OCI-LY7 (cell line): ENCODE measurements around the gene EIF4G3. TPM values are rescaled to one million over a fixed set of nuclear protein-coding genes. Genes with fewer than 3 reads are reported as not detected.

Experiments
- BruUV-seq: library from RNA; stranded (reverse); fragments of 400-500 nt; replicated peaks from 2 replicates; lab custom pipeline; 2021; lab: Mats Ljungman, UMichigan
- CTCF ChIA-PET: fragments of 300-600 bp; sonication (Branson Sonifier 250); formaldehyde crosslinking; loops from one replicate; lab custom pipeline; 2022; ENCODE audit warnings: antibody characterized with exemption; ENCODE audit not compliant: unreplicated experiment; lab: Charles Lee
- POLR2A ChIA-PET: fragments of 300-600 bp; sonication (Branson Sonifier 250); formaldehyde crosslinking; loops from one replicate; lab custom pipeline; 2022; ENCODE audit warnings: antibody characterized with exemption; lab: Charles Lee
- DNase-seq: peaks from one replicate; pipeline ENCODE4 v3.0.0-alpha.2; 2015; ENCODE audit warnings: low spot score
- H2AFZ ChIP-seq: fragments of 200-600 bp; sonication (generic), shearing (Covaris generic); 2 replicates; pipeline ENCODE4 v1.6.1; 2014; ENCODE audit warnings: mild to moderate bottlenecking, antibody characterized with exemption, low read length, moderate library complexity
- H3K27ac ChIP-seq: fragments of 200-600 bp; sonication (generic); 2 replicates; pipeline ENCODE4 v1.5.1; 2014; ENCODE audit warnings: mixed run types, low read depth, mild to moderate bottlenecking, moderate library complexity, low read length, inconsistent platforms; ENCODE audit not compliant: poor library complexity, severe bottlenecking
- H3K36me3 ChIP-seq: fragments of 200-600 bp; sonication (generic); 2 replicates; pipeline ENCODE4 v1.6.1; 2014; ENCODE audit warnings: mild to moderate bottlenecking, antibody characterized with exemption, low read length, moderate library complexity, mixed read lengths; ENCODE audit not compliant: insufficient read depth
- H3K4me1 ChIP-seq: fragments of 200-600 bp; sonication (generic); 2 replicates; pipeline ENCODE4 v1.5.1; 2014; ENCODE audit warnings: mild to moderate bottlenecking, low read length; ENCODE audit not compliant: insufficient read depth, poor library complexity, severe bottlenecking
- H3K4me2 ChIP-seq: fragments of 200-600 bp; sonication (generic); 2 replicates; pipeline ENCODE4 v1.6.1; 2014; ENCODE audit warnings: mild to moderate bottlenecking, low read length
- H3K4me3 ChIP-seq: fragments of 200-600 bp; sonication (generic); 2 replicates; pipeline ENCODE4 v1.5.1; 2014; ENCODE audit warnings: mild to moderate bottlenecking, low read depth, low read length; ENCODE audit not compliant: poor library complexity, severe bottlenecking
- H3K79me2 ChIP-seq: fragments of 200-600 bp; sonication (generic); 2 replicates; pipeline ENCODE4 v1.6.1; 2016; ENCODE audit warnings: low read depth, mild to moderate bottlenecking, low read length, moderate library complexity, mixed read lengths; ENCODE audit not compliant: insufficient read depth
- H3K9me2 ChIP-seq: fragments of 200-600 bp; sonication (generic); 2 replicates; pipeline ENCODE4 v1.6.1; 2016; ENCODE audit warnings: mild to moderate bottlenecking, low read length, mixed read lengths; ENCODE audit not compliant: insufficient read depth
- H3K9me3 ChIP-seq: fragments of 200-600 bp; sonication (generic); 2 replicates; pipeline ENCODE4 v1.6.1; 2014; ENCODE audit warnings: mild to moderate bottlenecking, mixed run types, low read length, mixed read lengths
- H4K20me1 ChIP-seq: fragments of 200-600 bp; sonication (generic); 2 replicates; pipeline ENCODE4 v1.6.1; 2014; ENCODE audit warnings: mild to moderate bottlenecking, antibody characterized with exemption, low read length, moderate library complexity, mixed read lengths; ENCODE audit not compliant: insufficient read depth
- CTCF ChIP-seq: fragments of 200-600 bp; sonication (generic); conservative IDR thresholded peaks from 2 replicates; pipeline ENCODE4 v1.5.1; 2014; ENCODE audit warnings: mild to moderate bottlenecking, antibody characterized with exemption, low read length, moderate library complexity, mixed read lengths
- EZH2phosphoT487 ChIP-seq: fragments of 200-600 bp; sonication (generic); IDR thresholded peaks from 2 replicates; pipeline ENCODE4 v1.6.1; 2018; ENCODE audit warnings: low read depth, borderline replicate concordance, mild to moderate bottlenecking, mixed run types, antibody characterized with exemption, low read length, moderate library complexity, mixed read lengths
- intact Hi-C: fragments of 100-400 bp; cut with micrococcal nuclease; formaldehyde crosslinking; loops from one replicate; pipeline ENCODE4 v1.10.0; 2022; ENCODE audit not compliant: unreplicated experiment
- total RNA-seq, 2 experiments: library from RNA; depleted of rRNA in 1 of 2; stranded (reverse); fragments of >200 nt in 1 of 2; shearing (Covaris generic) in 1 of 2; gene quantifications; 2 replicates each; pipeline ENCODE4 v1.2.3, GENCODE V29; 2014 to 2022

The EIF4G3 gene
- total RNA-seq, 2 experiments from 2014 or later = 28.5 to 62.1 TPM

DNA sequence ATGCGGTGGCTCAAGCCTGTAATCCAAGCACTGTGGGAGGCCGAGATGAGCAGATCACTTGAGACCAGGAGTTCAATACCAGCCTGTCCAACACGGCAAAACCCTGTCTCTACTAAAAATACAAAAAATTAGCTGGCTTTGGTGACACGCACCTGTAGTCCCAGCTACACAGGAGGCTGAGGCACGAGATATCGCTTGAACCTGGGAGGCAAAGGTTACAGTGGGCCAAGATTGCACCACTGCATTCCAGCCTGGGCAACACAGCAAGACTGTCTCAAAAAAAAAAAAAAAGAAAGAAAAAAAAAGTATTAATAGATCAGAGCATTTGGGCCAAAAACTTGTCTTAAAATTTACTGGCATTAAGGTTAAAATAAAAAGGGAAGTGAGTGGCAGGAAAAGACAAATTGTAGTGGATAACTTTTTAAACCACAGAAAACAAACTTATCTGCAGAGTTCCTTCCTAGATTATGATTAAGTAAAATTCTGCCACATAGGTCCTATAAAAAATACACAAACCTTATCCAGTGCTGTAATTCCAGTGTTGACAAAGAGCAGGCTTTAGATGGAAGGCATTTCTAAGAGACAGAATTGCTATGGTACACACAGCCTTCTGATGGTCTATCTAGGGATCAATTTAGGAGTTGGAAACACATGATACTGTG lies 53.3 kb downstream of the EIF4G3 start:
- Histone ChIP-seq H3K36me3 (peaks cover 24% of the 10 kb centered on the region), H3K27ac (no peak overlapping the region), H4K20me1 (no peaks in the 10 kb centered on the region), H3K4me3 (no peak overlapping the region), H3K4me2 (no peak overlapping the region), H3K9me3 (no peaks in the 10 kb centered on the region), H3K79me2 (no peaks in the 10 kb centered on the region), H3K9me2 (no peaks in the 10 kb centered on the region), H3K4me1 (no peaks in the 10 kb centered on the region), H2AFZ (no peak overlapping the region)
- BruUV-seq = no TSS peak
- CTCF ChIA-PET = no interaction called here
- POLR2A ChIA-PET = no interaction called here
- no peak for DNase-seq
- TF ChIP-seq CTCF (no peak), EZH2phosphoT487 (no peak)
- intact Hi-C loops = no loop called here

GRCh38 chr1:21121764-21122471 lies 54.8 kb downstream of the EIF4G3 start:
- Histone ChIP-seq H3K9me2 (no peaks in the 10 kb centered on the region), H3K4me1 (no peaks in the 10 kb centered on the region), H4K20me1 (no peaks in the 10 kb centered on the region), H3K4me3 (no peak overlapping the region), H2AFZ (no peak overlapping the region), H3K9me3 (no peaks in the 10 kb centered on the region), H3K27ac (no peak overlapping the region), H3K4me2 (no peak overlapping the region), H3K36me3 (peaks cover 24% of the 10 kb centered on the region), H3K79me2 (no peaks in the 10 kb centered on the region)
- CTCF ChIA-PET = no interaction called here
- intact Hi-C loops = no loop called here
- TF ChIP-seq EZH2phosphoT487 (no peak), CTCF (no peak)
- no peak for DNase-seq
- POLR2A ChIA-PET = interaction anchor here (0.6 kb wide), 1 partner anchor 83 kb away, joined by 3 read pairs; no protein-coding TSS in a partner anchor
- BruUV-seq = no TSS peak

DNA sequence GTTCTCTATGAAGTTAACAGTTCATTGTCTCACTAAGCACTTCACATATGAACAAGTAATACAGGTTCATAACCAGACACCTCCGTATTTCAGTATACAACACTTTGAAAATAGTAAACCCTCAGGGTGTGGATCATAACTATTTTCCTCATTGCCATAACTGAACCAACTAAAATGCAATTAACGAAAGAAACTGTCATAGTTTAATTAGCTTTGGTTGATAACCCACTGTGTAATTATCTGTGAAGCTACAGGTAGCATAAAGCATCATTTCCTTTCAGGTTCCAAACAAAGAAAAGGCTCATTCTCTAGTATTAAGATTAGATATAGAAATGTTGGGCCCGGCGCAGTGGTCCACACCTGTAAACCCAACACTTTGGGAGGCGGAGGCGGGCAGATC lies 58.5 kb downstream of the EIF4G3 start:
- POLR2A ChIA-PET = interaction anchor here (0.6 to 0.7 kb wide), 4 partner anchors 12 to 1269 kb away, joined by 3 read pairs; no protein-coding TSS in a partner anchor
- no peaks in the 10 kb centered on the region for H3K4me1 ChIP-seq
- H3K79me2 ChIP-seq = no peaks in the 10 kb centered on the region
- H2AFZ ChIP-seq = no peak overlapping the region
- H4K20me1 ChIP-seq = no peaks in the 10 kb centered on the region
- DNase-seq = no peak
- H3K27ac ChIP-seq = no peak overlapping the region
- intact Hi-C loops = no loop called here
- CTCF ChIA-PET = no interaction called here
- H3K9me2 ChIP-seq = no peaks in the 10 kb centered on the region
- no TSS peak for BruUV-seq
- H3K36me3 ChIP-seq = peaks cover 15% of the 10 kb centered on the region
- TF ChIP-seq EZH2phosphoT487 (no peak), CTCF (no peak)
- H3K4me2 ChIP-seq = no peak overlapping the region
- H3K9me3 ChIP-seq = no peaks in the 10 kb centered on the region
- no peak overlapping the region for H3K4me3 ChIP-seq
